Activated T-helper 1 cell treated with anti-CD3 and anti-CD28 coated beads, Interleukin-12 subunit alpha, Interleukin-12 subunit beta, Interleukin-2, Interleukin-4 antibody, amounts not matched to agents 30 ng/mL and 10 ng/mL and 1 ng/mL, durations not matched to agents 14 hours and 24 hours and 36 hours (primary cell): ENCODE results near the gene PPFIA2. TPM values are rescaled to one million over a fixed set of nuclear protein-coding genes. Genes with fewer than 3 reads are reported as not detected.
A peak's percentile ranks its signal among the peaks of the same experiment; 100 is the strongest.

Experiments
- DNase-seq: peaks from one replicate; pipeline ENCODE4 v3.0.0; 2021; ENCODE audit warnings: low spot score
- H3K27ac Mint-ChIP-seq: one replicate; pipeline ENCODE4 v1.8.0; 2021; ENCODE audit warnings: mild to moderate bottlenecking, mixed read lengths
- H3K27me3 Mint-ChIP-seq: one replicate; pipeline ENCODE4 v1.8.0; 2022; ENCODE audit warnings: mild to moderate bottlenecking, moderate library complexity, mixed read lengths; ENCODE audit not compliant: insufficient read depth
- H3K36me3 Mint-ChIP-seq: one replicate; pipeline ENCODE4 v1.8.0; 2021; ENCODE audit warnings: low read depth, mixed read lengths
- H3K4me1 Mint-ChIP-seq: one replicate; pipeline ENCODE4 v1.8.0; 2021; ENCODE audit warnings: low read depth, mixed read lengths
- H3K4me3 Mint-ChIP-seq: one replicate; pipeline ENCODE4 v1.8.0; 2021; ENCODE audit warnings: mild to moderate bottlenecking, moderate library complexity, mixed read lengths
- H3K9me3 Mint-ChIP-seq: one replicate; pipeline ENCODE4 v1.8.0; 2021; ENCODE audit warnings: mixed read lengths
- intact Hi-C: fragments of 100-400 bp; cut with micrococcal nuclease; formaldehyde crosslinking; loops from one replicate; pipeline ENCODE4 v1.15.1; 2024
- total RNA-seq: library from RNA; stranded (reverse); gene quantifications from 2 replicates; pipeline ENCODE4 v1.2.3, GENCODE V29; 2022

The PPFIA2 gene
- not detected in 2 replicates for total RNA-seq

DNA sequence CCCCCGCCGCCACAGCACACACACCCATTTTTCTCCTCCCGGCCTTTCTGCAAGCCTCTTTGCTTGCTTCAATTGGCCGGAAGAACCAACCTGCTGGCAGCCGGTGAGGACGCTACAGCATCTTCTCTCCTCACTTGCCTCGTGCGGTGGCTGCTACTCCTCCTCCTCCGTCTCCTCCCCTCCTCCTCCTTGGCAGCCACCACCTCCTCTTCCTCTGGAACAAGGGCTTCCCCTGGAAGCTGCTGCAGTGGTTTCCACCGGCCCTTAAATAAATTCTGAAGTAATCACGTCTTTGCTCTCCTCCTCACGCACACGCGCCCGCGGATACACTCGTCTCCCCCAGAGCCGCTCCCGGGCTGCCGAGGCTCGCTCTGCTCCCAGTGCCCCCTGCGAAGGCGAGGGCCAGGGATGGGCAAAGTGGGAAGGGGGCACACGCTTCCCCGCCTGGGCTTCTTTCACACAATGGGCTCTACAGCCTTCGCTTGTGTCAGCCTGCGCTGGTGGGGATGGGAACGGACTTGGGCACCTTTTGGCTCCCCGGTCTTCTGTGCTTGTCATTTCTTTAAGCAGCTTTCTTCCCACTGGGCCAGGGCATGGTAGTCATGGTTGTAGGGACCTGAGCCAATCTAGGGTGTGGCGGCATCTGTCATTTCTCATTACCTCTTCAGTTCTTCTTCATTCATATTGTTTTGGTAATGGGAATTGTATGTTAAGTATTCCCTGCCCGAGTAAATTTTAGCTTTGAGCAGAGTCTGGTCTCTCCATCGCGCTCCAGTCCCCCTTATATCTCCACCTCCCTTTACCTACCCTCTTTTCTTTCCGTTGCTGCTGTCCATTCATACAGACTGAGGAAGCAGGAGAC lies at the start of gene PPFIA2:
Gene PPFIA2 (minus strand): TSS at position 161 of the 862 bp plus-strand sequence.
- intact Hi-C loops: no loop called here
- Mint-ChIP-seq H3K4me1 (peaks cover 17% of the 10 kb centered on the region), H3K4me3 (peak within 1 kb of the TSS; percentile 58), H3K27ac (no peak within 1 kb of the TSS), H3K36me3 (no peaks in the 10 kb centered on the region), H3K27me3 (peaks cover 37% of the 10 kb centered on the region), H3K9me3 (no peaks in the 10 kb centered on the region)
- DNase-seq: no peak

DNA sequence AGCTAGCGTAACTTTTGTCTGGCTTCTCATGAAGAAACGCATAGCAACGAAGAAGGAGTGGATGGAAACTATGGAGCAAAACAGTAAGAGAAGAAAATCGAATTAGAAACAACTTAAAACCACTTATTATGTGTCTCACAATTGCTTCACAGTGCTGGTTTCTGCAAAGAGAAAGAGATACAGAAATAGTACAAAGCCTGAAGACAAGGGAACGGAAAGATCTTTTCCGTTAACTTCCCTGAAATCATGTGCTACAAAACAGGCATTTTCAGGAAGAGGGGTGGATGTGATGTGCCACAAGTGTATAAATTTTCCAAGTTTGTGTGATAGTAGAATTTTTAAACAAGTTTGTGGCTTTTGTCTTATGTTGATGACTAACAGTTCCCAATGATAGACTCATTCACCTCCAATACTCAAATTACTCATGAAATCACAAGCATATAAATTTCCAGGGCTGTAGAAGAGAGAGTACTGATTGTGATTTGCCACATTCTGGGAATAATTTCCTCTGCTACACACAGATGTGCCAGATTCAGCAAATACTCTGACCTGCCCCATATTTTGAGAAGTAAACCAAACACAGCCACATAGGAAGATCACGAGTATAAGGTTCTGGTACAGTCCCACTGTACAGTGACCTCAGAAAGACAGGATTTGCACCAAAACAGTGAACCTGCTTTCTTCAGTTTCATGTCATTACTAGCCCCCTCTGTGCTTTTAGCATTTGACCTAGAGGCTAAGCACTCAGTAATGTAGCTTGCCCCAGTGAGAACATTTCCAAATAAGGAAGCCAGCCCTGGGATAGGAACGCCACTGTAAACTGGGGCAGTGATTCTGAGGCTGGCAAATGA lies 41.4 kb upstream of the PPFIA2 start:
- H3K9me3 Mint-ChIP-seq: no peaks in the 10 kb centered on the region
- H3K4me3 Mint-ChIP-seq: no peak overlapping the region
- H3K27me3 Mint-ChIP-seq: no peaks in the 10 kb centered on the region
- intact Hi-C loops: no loop called here
- no peaks in the 10 kb centered on the region for H3K36me3 Mint-ChIP-seq
- no peak overlapping the region for H3K27ac Mint-ChIP-seq
- DNase-seq: no peak
- no peaks in the 10 kb centered on the region for H3K4me1 Mint-ChIP-seq

DNA sequence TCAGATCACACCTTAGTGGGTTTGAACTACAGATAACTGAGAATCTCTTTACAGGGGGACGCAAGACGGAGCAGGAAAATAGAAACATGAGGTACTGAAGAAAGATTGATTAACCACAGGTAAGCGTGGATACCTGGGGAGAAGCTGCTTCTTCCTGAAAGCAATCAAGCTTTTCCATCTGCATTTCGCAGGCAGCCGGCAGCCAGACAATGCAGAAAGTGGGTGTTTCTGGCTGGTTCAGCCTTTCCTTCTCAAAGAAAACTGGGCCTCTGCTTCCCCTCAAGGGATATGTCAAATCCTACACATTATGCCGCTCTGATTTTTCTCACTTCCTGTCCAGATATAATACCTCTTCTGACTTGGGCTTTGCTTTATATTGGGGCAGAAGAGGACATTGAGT lies 39.1 kb upstream of the PPFIA2 start:
- H3K36me3 Mint-ChIP-seq: no peaks in the 10 kb centered on the region
- H3K27me3 Mint-ChIP-seq: no peaks in the 10 kb centered on the region
- intact Hi-C loops: no loop called here
- no peaks in the 10 kb centered on the region for H3K9me3 Mint-ChIP-seq
- no peak overlapping the region for H3K4me3 Mint-ChIP-seq
- no peak overlapping the region for H3K27ac Mint-ChIP-seq
- no peaks in the 10 kb centered on the region for H3K4me1 Mint-ChIP-seq
- DNase-seq: no peak

DNA sequence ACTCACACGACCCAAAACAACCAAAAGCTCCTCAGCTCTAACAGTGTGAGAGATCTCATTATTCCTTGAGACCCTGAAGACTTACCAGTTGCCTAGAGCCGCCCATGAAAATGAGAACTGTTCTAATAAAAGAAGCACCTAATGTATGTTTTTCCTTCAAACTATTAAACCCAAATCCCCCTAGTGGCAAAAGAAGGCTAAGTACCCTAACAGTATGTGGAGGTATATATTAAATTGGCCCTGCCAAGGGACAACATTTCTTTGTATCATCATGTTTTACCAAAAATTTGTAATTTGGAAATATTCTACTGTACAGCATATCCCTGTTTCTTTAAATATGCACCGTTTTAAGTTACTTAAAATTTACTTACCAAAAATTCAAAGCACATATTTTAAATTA lies 38.0 kb upstream of the PPFIA2 start:
- intact Hi-C loops: no loop called here
- Mint-ChIP-seq H3K9me3 (no peaks in the 10 kb centered on the region), H3K27ac (no peak overlapping the region), H3K4me3 (no peak overlapping the region), H3K27me3 (no peaks in the 10 kb centered on the region), H3K4me1 (no peaks in the 10 kb centered on the region), H3K36me3 (no peaks in the 10 kb centered on the region)
- no peak for DNase-seq

GRCh38 chr12:81792666-81793065 lies 33.5 kb upstream of the PPFIA2 start:
- no peaks in the 10 kb centered on the region for H3K4me1 Mint-ChIP-seq
- intact Hi-C loops: no loop called here
- no peaks in the 10 kb centered on the region for H3K27me3 Mint-ChIP-seq
- no peaks in the 10 kb centered on the region for H3K9me3 Mint-ChIP-seq
- H3K27ac Mint-ChIP-seq: no peak overlapping the region
- DNase-seq: no peak
- no peak overlapping the region for H3K4me3 Mint-ChIP-seq
- H3K36me3 Mint-ChIP-seq: no peaks in the 10 kb centered on the region

DNA sequence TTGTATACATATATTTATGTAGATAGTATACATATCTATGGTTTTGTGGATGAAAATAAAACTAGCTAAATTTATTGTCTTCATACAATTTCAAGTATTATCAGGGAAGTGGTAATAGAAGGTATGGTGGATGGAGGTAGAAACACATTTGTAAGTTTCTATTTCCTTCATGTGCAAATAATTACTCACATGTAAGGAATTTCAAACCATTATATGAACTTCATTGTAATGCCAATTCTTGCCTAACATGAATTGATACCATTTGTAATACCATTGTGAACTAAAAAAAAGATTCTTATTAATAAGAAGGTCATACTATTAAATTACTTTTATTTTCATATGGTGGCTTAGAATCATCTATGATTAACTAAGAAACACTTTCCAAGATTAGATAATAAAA lies 20.1 kb upstream of the PPFIA2 start:
- no peaks in the 10 kb centered on the region for H3K36me3 Mint-ChIP-seq
- no peak overlapping the region for H3K4me3 Mint-ChIP-seq
- no peak overlapping the region for H3K27ac Mint-ChIP-seq
- H3K27me3 Mint-ChIP-seq: no peaks in the 10 kb centered on the region
- no peak for DNase-seq
- no peaks in the 10 kb centered on the region for H3K4me1 Mint-ChIP-seq
- intact Hi-C loops: no loop called here
- H3K9me3 Mint-ChIP-seq: no peaks in the 10 kb centered on the region

- Mint-ChIP-seq H3K9me3 (no peaks in the 10 kb centered on the region), H3K4me1 (no peaks in the 10 kb centered on the region), H3K27ac (no peak overlapping the region), H3K27me3 (no peaks in the 10 kb centered on the region), H3K4me3 (no peak overlapping the region), H3K36me3 (no peaks in the 10 kb centered on the region)
- no peak for DNase-seq
- intact Hi-C loops: no loop called here
Measured at GRCh38 chr12:81778719-81779118, 19.6 kb upstream of the PPFIA2 start.

GRCh38 chr12:81758421-81759189 lies 545 bp downstream of the PPFIA2 start:
- Mint-ChIP-seq H3K36me3 (no peaks in the 10 kb centered on the region), H3K27ac (no peak overlapping the region), H3K4me1 (peaks cover 17% of the 10 kb centered on the region), H3K9me3 (no peaks in the 10 kb centered on the region), H3K27me3 (peaks cover 39% of the 10 kb centered on the region), H3K4me3 (peak overlapping the region; percentile 58)
- DNase-seq: no peak
- intact Hi-C loops: no loop called here

DNA sequence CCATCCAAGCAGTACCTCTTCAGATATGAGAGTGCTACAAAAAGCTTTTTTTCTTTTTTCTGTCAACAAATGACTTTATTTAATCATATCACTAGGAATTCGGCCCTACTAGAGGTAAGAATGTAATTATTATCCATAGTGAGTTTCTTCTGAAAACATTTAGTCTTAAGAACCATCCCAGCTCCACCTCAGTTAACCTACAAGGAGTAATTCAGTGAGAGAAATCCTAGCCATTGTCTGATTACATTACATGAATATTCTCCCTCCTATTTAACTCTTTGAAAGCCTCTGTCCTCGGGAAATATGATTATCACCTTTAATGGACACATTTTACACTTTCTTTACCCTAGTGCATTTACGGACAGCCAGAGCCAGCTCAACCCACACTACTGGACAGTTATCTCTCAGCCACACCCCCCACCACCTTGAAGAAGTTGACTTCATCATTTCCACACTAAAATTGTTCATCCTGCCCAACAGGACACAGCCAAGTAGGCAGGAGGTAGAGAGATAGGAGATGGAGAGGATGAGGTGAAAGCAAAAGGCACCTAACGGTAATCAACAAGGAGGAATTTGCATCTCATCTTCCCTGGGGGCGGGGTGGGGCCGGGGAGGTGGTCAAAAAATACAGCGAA lies 1.3 kb downstream of the PPFIA2 start:
- peaks cover 39% of the 10 kb centered on the region for H3K27me3 Mint-ChIP-seq
- no peak overlapping the region for H3K27ac Mint-ChIP-seq
- intact Hi-C loops: no loop called here
- H3K4me1 Mint-ChIP-seq: peaks cover 17% of the 10 kb centered on the region
- DNase-seq: no peak
- no peaks in the 10 kb centered on the region for H3K9me3 Mint-ChIP-seq
- H3K4me3 Mint-ChIP-seq: no peak overlapping the region
- no peaks in the 10 kb centered on the region for H3K36me3 Mint-ChIP-seq

GRCh38 chr12:81729781-81730180 lies 29.4 kb downstream of the PPFIA2 start:
- Mint-ChIP-seq H3K27me3 (peaks cover 3% of the 10 kb centered on the region), H3K9me3 (no peaks in the 10 kb centered on the region), H3K4me3 (no peak overlapping the region), H3K4me1 (no peaks in the 10 kb centered on the region), H3K36me3 (no peaks in the 10 kb centered on the region), H3K27ac (no peak overlapping the region)
- intact Hi-C loops: no loop called here
- no peak for DNase-seq

- Mint-ChIP-seq H3K27me3 (peaks cover 4% of the 10 kb centered on the region), H3K4me3 (no peak overlapping the region), H3K9me3 (no peaks in the 10 kb centered on the region), H3K4me1 (no peaks in the 10 kb centered on the region), H3K27ac (no peak overlapping the region), H3K36me3 (no peaks in the 10 kb centered on the region)
- no peak for DNase-seq
- intact Hi-C loops: no loop called here
Measured at GRCh38 chr12:81727391-81727790, 31.8 kb downstream of the PPFIA2 start.

GRCh38 chr12:81726634-81727033 lies 32.5 kb downstream of the PPFIA2 start:
- no peaks in the 10 kb centered on the region for H3K9me3 Mint-ChIP-seq
- intact Hi-C loops: no loop called here
- no peak overlapping the region for H3K4me3 Mint-ChIP-seq
- H3K36me3 Mint-ChIP-seq: no peaks in the 10 kb centered on the region
- no peak for DNase-seq
- no peak overlapping the region for H3K27ac Mint-ChIP-seq
- peaks cover 3% of the 10 kb centered on the region for H3K27me3 Mint-ChIP-seq
- no peaks in the 10 kb centered on the region for H3K4me1 Mint-ChIP-seq
